Activated CD8-positive, alpha-beta T cell treated with anti-CD3 and anti-CD28 coated beads for 36 hours (primary cell): ENCODE results near the gene RAD50. TPM values are rescaled to one million over a fixed set of nuclear protein-coding genes. Genes with fewer than 3 reads are reported as not detected.

Source experiments
- ATAC-seq: fragments of 200-7000 bp; cut with Tn5 transposase; one replicate; pipeline ENCODE4 v1.10.0; 2021; ENCODE audit warnings: mild to moderate bottlenecking, moderate library complexity
- CTCF ChIA-PET: fragments of 350-600 bp; sonication (Branson Sonifier 250); formaldehyde crosslinking; loops from one replicate; lab custom pipeline; 2021; ENCODE audit warnings: antibody characterized with exemption; lab: Charles Lee
- POLR2A ChIA-PET: fragments of 350-600 bp; sonication (Branson Sonifier 250); formaldehyde crosslinking; loops from one replicate; lab custom pipeline; 2021; ENCODE audit warnings: antibody characterized with exemption; lab: Charles Lee
- DNase-seq: peaks from one replicate; pipeline ENCODE4 v3.0.0-alpha.2; 2020
- H3K27ac Mint-ChIP-seq: one replicate; pipeline ENCODE4 v1.8.0; 2021; ENCODE audit warnings: mild to moderate bottlenecking, mixed read lengths
- H3K27me3 Mint-ChIP-seq: one replicate; pipeline ENCODE4 v1.8.0; 2021; ENCODE audit warnings: mixed read lengths
- H3K36me3 Mint-ChIP-seq: one replicate; pipeline ENCODE4 v1.8.0; 2021; ENCODE audit warnings: low read depth, mixed read lengths
- H3K4me1 Mint-ChIP-seq: one replicate; pipeline ENCODE4 v1.8.0; 2021; ENCODE audit warnings: low read depth, mixed read lengths
- H3K4me3 Mint-ChIP-seq: one replicate; pipeline ENCODE4 v1.8.0; 2021; ENCODE audit warnings: mild to moderate bottlenecking, moderate library complexity, mixed read lengths
- H3K9me3 Mint-ChIP-seq: one replicate; pipeline ENCODE4 v1.8.0; 2021; ENCODE audit warnings: mixed read lengths
- intact Hi-C: fragments of 100-400 bp; cut with micrococcal nuclease; formaldehyde crosslinking; loops from one replicate; pipeline ENCODE4 v1.10.0; 2022
- total RNA-seq, 2 experiments: library from RNA; stranded (reverse); gene quantifications; one replicate each; pipeline ENCODE4 v1.2.3, GENCODE V29; 2021
- TF ChIP-seq, protein P1 (sequence below): fragments of 200-600 bp; IDR thresholded peaks from one replicate; pipeline ENCODE4 v1.8.0; 2022; ENCODE audit warnings: antibody characterized with exemption, mild to moderate bottlenecking

Gene RAD50
- total RNA-seq, 2 experiments from 2014 or later: 46.4 to 48.9 TPM

DNA sequence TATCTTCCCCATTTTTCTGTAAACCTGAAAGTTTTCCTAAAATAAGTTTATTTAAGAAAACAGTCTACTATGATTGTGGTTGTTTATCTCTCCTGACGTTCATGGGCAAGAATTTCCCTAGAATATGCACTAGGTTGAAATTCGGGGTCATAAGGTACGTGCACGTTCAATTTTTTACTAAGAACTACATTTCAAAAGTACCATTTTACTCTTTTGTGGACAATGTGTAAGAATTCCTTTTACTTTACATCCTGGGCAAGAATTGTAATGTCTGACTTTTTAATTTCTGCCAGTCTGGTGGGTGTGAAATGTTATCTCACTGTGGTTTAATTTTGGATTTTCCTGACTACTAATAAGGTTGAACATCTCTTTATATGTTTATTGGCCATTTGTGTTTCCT is 25.8 kb upstream of the RAD50 start:
- CTCF ChIA-PET: interaction anchor here (1.1 to 2.0 kb wide), 3 partner anchors 14 to 298 kb away, joined by 3 to 4 read pairs (median 4); no protein-coding TSS in a partner anchor
- no peak overlapping the region for H3K4me3 Mint-ChIP-seq
- no peak for ATAC-seq

DNA sequence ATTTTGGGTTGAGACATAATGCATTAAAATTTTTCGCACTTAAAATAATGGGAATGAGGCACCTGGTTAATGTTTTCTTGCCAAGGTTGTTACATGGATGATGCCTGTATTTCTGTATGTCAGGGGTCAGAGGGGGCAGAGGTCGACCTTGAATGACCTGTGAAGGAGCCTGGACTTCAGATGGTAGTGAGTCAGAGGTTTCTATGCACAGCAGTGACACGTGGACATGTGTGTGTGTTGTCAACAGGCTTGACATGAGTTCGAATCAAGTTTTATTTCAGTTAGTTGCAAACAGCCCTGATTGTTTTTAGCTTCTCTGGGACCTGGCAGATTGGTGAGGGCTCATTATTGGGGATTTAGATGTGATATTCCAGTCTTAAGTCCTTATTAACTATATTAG is 17.1 kb upstream of the RAD50 start:
- DNase-seq (no peak), ATAC-seq (no peak)
- Mint-ChIP-seq H3K27ac (no peak overlapping the region), H3K36me3 (no peaks in the 10 kb centered on the region), H3K9me3 (no peaks in the 10 kb centered on the region), H3K27me3 (peaks cover 20% of the 10 kb centered on the region), H3K4me3 (no peak overlapping the region), H3K4me1 (peaks cover 9% of the 10 kb centered on the region)
- TF ChIP-seq, protein P1, sequence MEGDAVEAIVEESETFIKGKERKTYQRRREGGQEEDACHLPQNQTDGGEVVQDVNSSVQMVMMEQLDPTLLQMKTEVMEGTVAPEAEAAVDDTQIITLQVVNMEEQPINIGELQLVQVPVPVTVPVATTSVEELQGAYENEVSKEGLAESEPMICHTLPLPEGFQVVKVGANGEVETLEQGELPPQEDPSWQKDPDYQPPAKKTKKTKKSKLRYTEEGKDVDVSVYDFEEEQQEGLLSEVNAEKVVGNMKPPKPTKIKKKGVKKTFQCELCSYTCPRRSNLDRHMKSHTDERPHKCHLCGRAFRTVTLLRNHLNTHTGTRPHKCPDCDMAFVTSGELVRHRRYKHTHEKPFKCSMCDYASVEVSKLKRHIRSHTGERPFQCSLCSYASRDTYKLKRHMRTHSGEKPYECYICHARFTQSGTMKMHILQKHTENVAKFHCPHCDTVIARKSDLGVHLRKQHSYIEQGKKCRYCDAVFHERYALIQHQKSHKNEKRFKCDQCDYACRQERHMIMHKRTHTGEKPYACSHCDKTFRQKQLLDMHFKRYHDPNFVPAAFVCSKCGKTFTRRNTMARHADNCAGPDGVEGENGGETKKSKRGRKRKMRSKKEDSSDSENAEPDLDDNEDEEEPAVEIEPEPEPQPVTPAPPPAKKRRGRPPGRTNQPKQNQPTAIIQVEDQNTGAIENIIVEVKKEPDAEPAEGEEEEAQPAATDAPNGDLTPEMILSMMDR: no peak
- CTCF ChIA-PET: interaction anchor here (1.1 to 5.6 kb wide), 2 partner anchors 13 to 281 kb away, joined by 3 to 47 read pairs; no protein-coding TSS in a partner anchor
- POLR2A ChIA-PET: no interaction called here
- intact Hi-C loops: no loop called here

More for the DNA sequence above, 25.8 kb upstream of the RAD50 start:
- no peaks in the 10 kb centered on the region for H3K36me3 Mint-ChIP-seq
- TF ChIP-seq, protein P1: no peak
- POLR2A ChIA-PET: no interaction called here
- H3K27me3 Mint-ChIP-seq: peaks cover 14% of the 10 kb centered on the region
- no peaks in the 10 kb centered on the region for H3K9me3 Mint-ChIP-seq
- H3K4me1 Mint-ChIP-seq: peaks cover 28% of the 10 kb centered on the region
- DNase-seq: no peak
- intact Hi-C loops: no loop called here
- H3K27ac Mint-ChIP-seq: no peak overlapping the region

DNA sequence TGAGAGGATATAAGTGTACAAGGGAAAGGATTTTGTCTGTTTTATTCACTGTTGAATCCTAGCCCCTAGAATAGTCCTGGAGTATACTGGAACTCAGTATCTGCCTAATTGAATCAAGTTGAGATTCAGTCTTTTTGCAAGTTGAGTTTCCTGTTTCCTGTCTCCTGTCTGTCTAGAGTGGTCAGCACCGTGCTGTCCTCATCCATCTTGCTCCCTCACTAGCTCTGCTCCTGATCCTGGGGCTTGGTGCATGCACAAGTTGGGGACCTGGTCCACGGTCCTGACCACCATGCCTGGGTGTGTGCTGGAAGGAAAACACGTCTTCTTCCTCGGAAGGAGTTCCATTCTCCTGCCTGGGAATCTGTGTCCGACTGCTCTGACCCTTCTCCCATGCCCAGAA is 16.6 kb upstream of the RAD50 start:
- ChIA-PET CTCF (interaction anchor here (1.1 to 5.6 kb wide), 2 partner anchors 14 to 280 kb away, joined by 3 to 47 read pairs; no protein-coding TSS in a partner anchor), POLR2A (no interaction called here)
- TF ChIP-seq, protein P1: no peak
- H3K9me3 Mint-ChIP-seq: no peaks in the 10 kb centered on the region
- H3K4me1 Mint-ChIP-seq: peaks cover 9% of the 10 kb centered on the region
- intact Hi-C loops: no loop called here
- no peak overlapping the region for H3K27ac Mint-ChIP-seq
- ATAC-seq (no peak), DNase-seq (no peak)
- no peaks in the 10 kb centered on the region for H3K36me3 Mint-ChIP-seq
- H3K4me3 Mint-ChIP-seq: no peak overlapping the region
- peaks cover 16% of the 10 kb centered on the region for H3K27me3 Mint-ChIP-seq

DNA sequence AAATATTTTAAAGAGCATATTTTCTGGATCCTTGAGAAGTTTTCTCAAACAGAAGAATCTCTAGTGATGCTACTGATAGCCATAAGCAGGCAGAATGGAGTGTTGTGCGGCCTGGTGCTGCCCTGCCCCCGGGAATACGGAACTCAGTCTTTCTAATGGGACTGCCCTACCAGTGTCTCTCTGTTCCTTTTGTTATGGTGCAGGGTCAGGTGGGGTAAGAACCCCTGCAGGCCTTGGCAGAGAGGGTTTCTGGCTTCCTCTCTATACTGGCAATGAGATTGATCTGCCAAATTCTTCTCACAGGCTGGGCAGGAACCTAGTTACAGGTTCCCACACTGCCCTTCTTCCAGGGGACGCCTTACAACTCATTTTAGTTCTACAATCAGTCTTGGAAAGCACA is 16.0 kb upstream of the RAD50 start:
- POLR2A ChIA-PET: no interaction called here
- Mint-ChIP-seq H3K4me3 (no peak overlapping the region), H3K9me3 (no peaks in the 10 kb centered on the region), H3K4me1 (peaks cover 14% of the 10 kb centered on the region), H3K27ac (no peak overlapping the region), H3K27me3 (peaks cover 12% of the 10 kb centered on the region), H3K36me3 (no peaks in the 10 kb centered on the region)
- CTCF ChIA-PET: no interaction called here
- intact Hi-C loops: no loop called here
- DNase-seq: no peak
- ATAC-seq: no peak
- TF ChIP-seq, protein P1: no peak

DNA sequence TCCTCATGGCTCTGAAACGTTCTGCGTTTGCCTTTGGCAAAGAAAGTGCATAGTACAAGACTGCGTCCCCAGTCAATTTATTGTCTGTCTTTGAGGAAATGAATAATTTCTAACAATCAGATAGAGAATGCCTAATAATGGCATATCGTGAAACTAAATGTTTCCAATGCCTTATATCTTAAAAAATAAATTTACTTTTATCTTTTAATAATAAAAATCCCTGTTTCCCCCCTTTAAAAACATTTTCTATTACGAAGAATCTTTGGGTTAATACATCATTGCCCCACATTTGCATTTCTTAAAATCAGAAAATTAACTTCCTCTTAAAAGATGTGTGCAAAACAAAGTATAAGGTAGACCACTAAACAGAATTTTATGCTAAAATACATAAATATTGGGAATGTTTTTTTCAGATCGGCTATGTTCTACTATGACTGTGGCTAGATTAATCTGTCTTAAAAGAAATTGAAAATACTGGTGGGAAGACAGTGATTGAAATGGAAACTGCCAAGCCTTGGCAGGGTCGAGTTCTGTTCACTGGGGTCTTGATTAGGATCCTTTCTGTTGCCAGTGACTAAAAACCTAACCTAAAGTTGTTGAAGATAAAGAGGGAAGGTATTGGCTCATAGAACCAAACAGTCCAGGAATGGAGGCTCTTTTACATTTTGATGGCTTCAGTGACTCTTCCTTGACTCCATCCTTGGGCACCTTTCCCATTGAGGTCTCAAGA is 13.1 kb upstream of the RAD50 start, which contains the start of gene IL5:
Gene IL5 (minus strand): TSS at position 51 of the 730 bp plus-strand sequence. CDS start 44 bp downstream, at position 7.
- no peak for ATAC-seq
- H3K27ac Mint-ChIP-seq: no peak within 1 kb of the TSS
- TF ChIP-seq, protein P1: no peak
- no peak within 1 kb of the TSS for H3K4me3 Mint-ChIP-seq
- intact Hi-C loops: no loop called here
- H3K27me3 Mint-ChIP-seq: peaks cover 2% of the 10 kb centered on the region
- peaks cover 26% of the 10 kb centered on the region for H3K4me1 Mint-ChIP-seq
- no peaks in the 10 kb centered on the region for H3K9me3 Mint-ChIP-seq
- ChIA-PET POLR2A (interaction anchor here (1.1 to 1.2 kb wide), 2 partner anchors 10 to 96 kb away, joined by 3 read pairs; no protein-coding TSS in a partner anchor), CTCF (interaction anchor here (1.6 to 6.1 kb wide), 2 partner anchors 17 to 28 kb away, joined by 3 to 31 read pairs; no protein-coding TSS in a partner anchor)
- peak; percentile 16 for DNase-seq
- H3K36me3 Mint-ChIP-seq: no peaks in the 10 kb centered on the region
